IPS DF 6.9 (cell line): ENCODE measurements around the gene CCDC85B.

Experiments used
- DNase-seq: peaks from one replicate; pipeline ENCODE4 v3.0.0-alpha.2; 2013; ENCODE audit warnings: low read depth, low spot score
- H3K27ac ChIP-seq: one replicate; pipeline ENCODE4 v1.5.1; 2013; ENCODE audit warnings: low read length, control low read depth
- H3K27me3 ChIP-seq: 2 replicates; pipeline ENCODE4 v1.6.1; 2013; ENCODE audit warnings: mild to moderate bottlenecking, low read length; ENCODE audit not compliant: control insufficient read depth, insufficient read depth
- H3K36me3 ChIP-seq: 2 replicates; pipeline ENCODE4 v1.6.1; 2013; ENCODE audit warnings: low read length; ENCODE audit not compliant: control insufficient read depth, insufficient read depth
- H3K4me1 ChIP-seq: 2 replicates; pipeline ENCODE4 v1.6.1; 2013; ENCODE audit warnings: low read length; ENCODE audit not compliant: control insufficient read depth, insufficient read depth
- H3K4me3 ChIP-seq: 2 replicates; pipeline ENCODE4 v1.5.1; 2013; ENCODE audit warnings: mild to moderate bottlenecking, low read length
- H3K9me3 ChIP-seq: 2 replicates; pipeline ENCODE4 v1.6.1; 2013; ENCODE audit warnings: low read length, inconsistent platforms; ENCODE audit not compliant: control insufficient read depth, insufficient read depth
- WGBS: extraction: QIAGEN DNeasy Blood & Tissue Kit; methylation state at CpG from one replicate; pipeline ENCODE4 v1.1.7; 2013; ENCODE audit warnings: mixed read lengths, missing lambda C conversion rate; ENCODE audit not compliant: insufficient read length, insufficient coverage; 5-methylcytosine and 5-hydroxymethylcytosine counted together

Gene CCDC85B

GRCh38 chr11:65920372-65920802, 29.9 kb downstream of the CCDC85B start:
- DNase-seq: no peak
- no peaks in the 10 kb centered on the region; the same call in 1 of the 2 replicates for H3K4me1 ChIP-seq

GRCh38 chr11:65921033-65921555, 30.6 kb downstream of the CCDC85B start:
- H3K9me3 ChIP-seq: no peaks in the 10 kb centered on the region
- H3K4me1 ChIP-seq: no peaks in the 10 kb centered on the region; the same call in 1 of the 2 replicates
- DNase-seq: no peak
- H3K27ac ChIP-seq: no peak overlapping the region
- H3K4me3 ChIP-seq: no peak overlapping the region
- H3K36me3 ChIP-seq: peaks cover 4% of the 10 kb centered on the region; the same call in 1 of the 2 replicates
- no peaks in the 10 kb centered on the region for H3K27me3 ChIP-seq
- WGBS: no CpG with 5 or more reads among the region's 12 CpGs

More at GRCh38 chr11:65920372-65920802, 29.9 kb downstream of the CCDC85B start:
- peak overlapping the region; percentile 78; the same call in 1 of the 2 replicates for H3K4me3 ChIP-seq
- H3K27ac ChIP-seq: no peak overlapping the region
- H3K9me3 ChIP-seq: no peaks in the 10 kb centered on the region
- peaks cover 4% of the 10 kb centered on the region; the same call in 1 of the 2 replicates for H3K36me3 ChIP-seq
- WGBS: no CpG with 5 or more reads among the region's 15 CpGs
- H3K27me3 ChIP-seq: no peaks in the 10 kb centered on the region

- H3K4me1 ChIP-seq: no peaks in the 10 kb centered on the region; the same call in 1 of the 2 replicates
- no peak overlapping the region for H3K4me3 ChIP-seq
- no peak overlapping the region for H3K27ac ChIP-seq
- no CpG with 5 or more reads among the region's 10 CpGs for WGBS
- H3K9me3 ChIP-seq: no peaks in the 10 kb centered on the region
- H3K36me3 ChIP-seq: peaks cover 4% of the 10 kb centered on the region; the same call in 1 of the 2 replicates
- DNase-seq: no peak
- H3K27me3 ChIP-seq: no peaks in the 10 kb centered on the region
Observed at GRCh38 chr11:65921876-65922275, 31.4 kb downstream of the CCDC85B start.

- H3K4me1 ChIP-seq: no peaks in the 10 kb centered on the region; the same call in 1 of the 2 replicates
- no peak for DNase-seq
- WGBS: no CpG with 5 or more reads among the region's 3 CpGs
- H3K27ac ChIP-seq: no peak overlapping the region
- H3K36me3 ChIP-seq: peaks cover 4% of the 10 kb centered on the region; the same call in 1 of the 2 replicates
- H3K4me3 ChIP-seq: no peak overlapping the region
- H3K27me3 ChIP-seq: no peaks in the 10 kb centered on the region
- no peaks in the 10 kb centered on the region for H3K9me3 ChIP-seq
Observed at GRCh38 chr11:65922565-65922964, 32.1 kb downstream of the CCDC85B start.

- no CpG with 5 or more reads among the region's 2 CpGs for WGBS
- Histone ChIP-seq H3K4me1 (no peaks in the 10 kb centered on the region), H3K9me3 (no peaks in the 10 kb centered on the region), H3K36me3 (0 out of 2 replicates have a peak, but pooled peaks cover 4% of the 10 kb centered on the region), H3K27ac (no peak overlapping the region), H3K27me3 (no peaks in the 10 kb centered on the region), H3K4me3 (no peak overlapping the region)
- no peak for DNase-seq
Observed at GRCh38 chr11:65925397-65925796, 34.9 kb downstream of the CCDC85B start.

GRCh38 chr11:65927904-65928397, 37.5 kb downstream of the CCDC85B start:
- H3K27me3 ChIP-seq: no peaks in the 10 kb centered on the region
- no peaks in the 10 kb centered on the region; the same call in 1 of the 2 replicates for H3K4me1 ChIP-seq
- no peaks in the 10 kb centered on the region for H3K36me3 ChIP-seq
- H3K27ac ChIP-seq: no peak overlapping the region
- no peaks in the 10 kb centered on the region for H3K9me3 ChIP-seq
- WGBS: no CpG with 5 or more reads among the region's 9 CpGs
- DNase-seq: no peak
- no peak overlapping the region for H3K4me3 ChIP-seq

- WGBS: no CpG with 5 or more reads among the region's 6 CpGs
- DNase-seq: no peak
- Histone ChIP-seq H3K27me3 (no peaks in the 10 kb centered on the region), H3K4me3 (no peak overlapping the region), H3K9me3 (no peaks in the 10 kb centered on the region), H3K4me1 (no peaks in the 10 kb centered on the region; the same call in 1 of the 2 replicates), H3K36me3 (no peaks in the 10 kb centered on the region), H3K27ac (no peak overlapping the region)
Observed at GRCh38 chr11:65928667-65929066, 38.2 kb downstream of the CCDC85B start.

GRCh38 chr11:65931773-65932557, 41.5 kb downstream of the CCDC85B start:
- Histone ChIP-seq H3K4me1 (no peaks in the 10 kb centered on the region; the same call in 1 of the 2 replicates), H3K4me3 (no peak overlapping the region), H3K36me3 (no peaks in the 10 kb centered on the region), H3K27me3 (no peaks in the 10 kb centered on the region), H3K9me3 (no peaks in the 10 kb centered on the region), H3K27ac (no peak overlapping the region)
- no CpG with 5 or more reads among the region's 13 CpGs for WGBS
- DNase-seq: no peak

- no peaks in the 10 kb centered on the region for H3K27me3 ChIP-seq
- H3K4me1 ChIP-seq: no peaks in the 10 kb centered on the region; the same call in 1 of the 2 replicates
- no peaks in the 10 kb centered on the region for H3K9me3 ChIP-seq
- no peaks in the 10 kb centered on the region for H3K36me3 ChIP-seq
- no CpG with 5 or more reads among the region's 9 CpGs for WGBS
- no peak overlapping the region for H3K27ac ChIP-seq
- H3K4me3 ChIP-seq: no peak overlapping the region
- no peak for DNase-seq
Observed at GRCh38 chr11:65932558-65932919, 42.1 kb downstream of the CCDC85B start.

- H3K4me3 ChIP-seq: no peak overlapping the region
- no CpG with 5 or more reads among the region's 4 CpGs for WGBS
- no peaks in the 10 kb centered on the region for H3K36me3 ChIP-seq
- H3K27ac ChIP-seq: no peak overlapping the region
- no peaks in the 10 kb centered on the region for H3K9me3 ChIP-seq
- no peaks in the 10 kb centered on the region; the same call in 1 of the 2 replicates for H3K4me1 ChIP-seq
- DNase-seq: no peak
- no peaks in the 10 kb centered on the region for H3K27me3 ChIP-seq
Observed at GRCh38 chr11:65934014-65934413, 43.5 kb downstream of the CCDC85B start.
